H1 (cell line): Measurements from ENCODE around the gene ANO6. TPM values are rescaled to one million over a fixed set of nuclear protein-coding genes. Genes with fewer than 3 reads are reported as not detected.

Experiments used
- CTCF ChIA-PET: fragments of 300-600 bp; sonication (Branson Sonifier 250); formaldehyde crosslinking; loops from one replicate; lab custom pipeline; 2021; ENCODE audit not compliant: partially characterized antibody; lab: Charles Lee
- POLR2A ChIA-PET: fragments of 300-600 bp; sonication (Branson Sonifier 250); formaldehyde crosslinking; loops from one replicate; lab custom pipeline; 2021; ENCODE audit warnings: inconsistent platforms; ENCODE audit not compliant: partially characterized antibody; lab: Charles Lee
- DNase-seq, 2 experiments: peaks; one replicate each; pipeline versions ENCODE4 v3.0.0 to v3.0.0-alpha.2; 2010 to 2022; ENCODE audit warnings: low spot score in 2 of 2, low read depth in 1 of 2, mixed read lengths in 1 of 2
- FAIRE-seq: peaks from 2 replicates; lab custom pipeline; 2011; peaks lifted over from hg19 to GRCh38; lab: Jason Lieb, UNC
- H2AFZ ChIP-seq: 2 replicates; pipeline ENCODE4 v1.8.1; 2012; ENCODE audit warnings: low read length, inconsistent platforms
- H2AK5ac ChIP-seq: 2 replicates; pipeline ENCODE4 v1.6.1; 2013; ENCODE audit warnings: low read depth, low read length
- H2BK120ac ChIP-seq: replicated peaks from 2 replicates; pipeline ENCODE3; 2013; ENCODE audit warnings: low read depth, low read length, inconsistent platforms
- H2BK12ac ChIP-seq: 2 replicates; pipeline ENCODE4 v1.6.1; 2013; ENCODE audit warnings: low read depth, low read length
- H2BK15ac ChIP-seq: 2 replicates; pipeline ENCODE4 v1.6.1; 2013; ENCODE audit warnings: low read length
- H2BK20ac ChIP-seq: 2 replicates; pipeline ENCODE4 v1.6.1; 2013; ENCODE audit warnings: low read length
- H2BK5ac ChIP-seq: 2 replicates; pipeline ENCODE4 v1.6.1; 2013; ENCODE audit warnings: low read depth, low read length
- H3K14ac ChIP-seq: 2 replicates; pipeline ENCODE4 v1.6.1; 2013; ENCODE audit warnings: inconsistent platforms; ENCODE audit not compliant: insufficient read length
- H3K18ac ChIP-seq: 2 replicates; pipeline ENCODE4 v1.6.1; 2013; ENCODE audit warnings: low read length; ENCODE audit errors: extremely low read depth
- H3K23ac ChIP-seq: 2 replicates; pipeline ENCODE4 v1.6.1; 2013; ENCODE audit warnings: inconsistent platforms; ENCODE audit not compliant: insufficient read length
- H3K23me2 ChIP-seq: 2 replicates; pipeline ENCODE4 v1.6.1; 2013; ENCODE audit warnings: low read depth, low read length
- H3K27ac ChIP-seq: 2 replicates; pipeline ENCODE4 v1.6.1; 2011; ENCODE audit warnings: low read depth, low read length, inconsistent platforms
- H3K27me3 ChIP-seq, 4 experiments: replicated peaks in 1 of 4; 1 replicate in 1 of 4; 2 replicates in 3 of 4; pipeline versions ENCODE4 v1.6.1 to v1.8.1; 2011 to 2013; ENCODE audit warnings: low read length in 3 of 4, mild to moderate bottlenecking in 3 of 4, inconsistent platforms in 2 of 4, mixed read lengths in 2 of 4, moderate library complexity in 1 of 4; ENCODE audit not compliant: control insufficient read depth in 3 of 4, insufficient read depth in 3 of 4; ENCODE audit errors: extremely low read depth in 1 of 4
- H3K36me3 ChIP-seq, 4 experiments: 2 replicates each; pipeline versions ENCODE4 v1.6.1 to v1.8.1; 2011 to 2013; ENCODE audit warnings: mild to moderate bottlenecking in 4 of 4, low read length in 3 of 4, moderate library complexity in 2 of 4, control low read depth in 1 of 4, inconsistent platforms in 1 of 4; ENCODE audit not compliant: insufficient read depth in 4 of 4, control insufficient read depth in 2 of 4
- H3K4ac ChIP-seq: replicated peaks from 2 replicates; pipeline ENCODE3; 2013; ENCODE audit warnings: low read length, low read depth, mixed read lengths, inconsistent platforms; ENCODE audit not compliant: insufficient read length
- H3K4me1 ChIP-seq, 4 experiments: replicated peaks in 1 of 4; 1 replicate in 1 of 4; 2 replicates in 3 of 4; pipeline versions ENCODE4 v1.6.1 to v1.8.1; 2011 to 2013; ENCODE audit warnings: low read length in 3 of 4, inconsistent platforms in 2 of 4, mixed read lengths in 1 of 4; ENCODE audit not compliant: insufficient read depth in 4 of 4, control insufficient read depth in 3 of 4
- H3K4me2 ChIP-seq, 2 experiments: 2 replicates each; pipeline versions ENCODE4 v1.6.1 to v1.8.1; 2011 to 2013; ENCODE audit warnings: low read depth in 2 of 2, low read length in 2 of 2, control low read depth in 1 of 2, inconsistent platforms in 1 of 2, mild to moderate bottlenecking in 1 of 2; ENCODE audit not compliant: insufficient read depth in 1 of 2
- H3K4me3 ChIP-seq, 4 experiments: fragments of 200-600, 300-600 bp in 1 of 4; sonication (generic), shearing (Covaris generic), sonication (Bioruptor Twin) in 1 of 4; 2 replicates each; pipeline versions ENCODE4 v1.5.1 to v1.8.1; 2011 to 2016; ENCODE audit warnings: low read length in 4 of 4, low read depth in 3 of 4, control low read depth in 2 of 4, inconsistent platforms in 2 of 4, mild to moderate bottlenecking in 2 of 4, mixed read lengths in 1 of 4, moderate library complexity in 1 of 4; ENCODE audit not compliant: insufficient read depth in 2 of 4; ENCODE audit errors: extremely low read depth in 1 of 4
- H3K56ac ChIP-seq: replicated peaks from 2 replicates; pipeline ENCODE3; 2013; ENCODE audit warnings: low read depth, mild to moderate bottlenecking, mixed read lengths, low read length, inconsistent platforms; ENCODE audit not compliant: insufficient read length
- H3K79me1 ChIP-seq: 2 replicates; pipeline ENCODE4 v1.6.1; 2013; ENCODE audit warnings: low read depth, low read length, control low read depth
- H3K79me2 ChIP-seq, 2 experiments: 2 replicates each; pipeline versions ENCODE4 v1.6.1 to v1.8.1; 2012 to 2013; ENCODE audit warnings: low read length in 2 of 2, mild to moderate bottlenecking in 2 of 2, inconsistent platforms in 1 of 2; ENCODE audit not compliant: insufficient read depth in 2 of 2, control insufficient read depth in 1 of 2
- H3K9ac ChIP-seq, 4 experiments: replicated peaks in 1 of 4; 1 replicate in 1 of 4; 2 replicates in 3 of 4; pipeline versions ENCODE4 v1.6.1 to v1.8.1; 2011 to 2013; ENCODE audit warnings: low read depth in 3 of 4, low read length in 3 of 4, control low read depth in 2 of 4, mild to moderate bottlenecking in 2 of 4, moderate library complexity in 2 of 4, inconsistent platforms in 1 of 4; ENCODE audit errors: extremely low read depth in 1 of 4
- H3K9me3 ChIP-seq, 2 experiments: 2 replicates each; pipeline versions ENCODE4 v1.6.1 to v1.8.1; 2012 to 2013; ENCODE audit warnings: mild to moderate bottlenecking in 2 of 2, moderate library complexity in 2 of 2, control low read depth in 1 of 2, inconsistent platforms in 1 of 2, low read depth in 1 of 2, low read length in 1 of 2, mixed read lengths in 1 of 2; ENCODE audit not compliant: insufficient read depth in 2 of 2
- H4K20me1 ChIP-seq, 2 experiments: replicated peaks in 1 of 2; 2 replicates each; pipeline versions ENCODE3 to v1.8.1; 2011 to 2013; ENCODE audit warnings: inconsistent platforms in 2 of 2, low read length in 2 of 2, mild to moderate bottlenecking in 1 of 2; ENCODE audit not compliant: insufficient read depth in 2 of 2, control insufficient read depth in 1 of 2
- H4K5ac ChIP-seq: 2 replicates; pipeline ENCODE4 v1.6.1; 2013; ENCODE audit warnings: low read length, low read depth, mixed read lengths, inconsistent platforms; ENCODE audit not compliant: insufficient read length
- H4K8ac ChIP-seq: 2 replicates; pipeline ENCODE4 v1.8.0; 2013; ENCODE audit warnings: mild to moderate bottlenecking, moderate library complexity, low read length, inconsistent platforms; ENCODE audit not compliant: insufficient read depth; ENCODE audit errors: extremely low read depth
- H4K91ac ChIP-seq: replicated peaks from 2 replicates; pipeline ENCODE3; 2013; ENCODE audit warnings: low read length, mixed read lengths, inconsistent platforms; ENCODE audit not compliant: insufficient read length
- CBX5 ChIP-seq: fragments of 300-800, 300-1000 bp; sonication (generic); IDR thresholded peaks from 2 replicates; pipeline ENCODE4 v1.7.1; 2016; ENCODE audit warnings: antibody characterized with exemption, low read length, low read depth
- KDM4A ChIP-seq: IDR thresholded peaks from one replicate; pipeline ENCODE4 v1.7.1; 2012; ENCODE audit warnings: low read depth, mild to moderate bottlenecking, moderate library complexity, low read length, inconsistent platforms; ENCODE audit not compliant: severe bottlenecking
- TBP ChIP-seq: IDR thresholded peaks from 2 replicates; pipeline ENCODE4 v1.6.1; 2011; ENCODE audit warnings: low read depth, low read length, improper control_type of control experiment
- ZNF274 ChIP-seq: IDR thresholded peaks from 2 replicates; pipeline ENCODE4 v1.7.0; 2012; ENCODE audit warnings: low read length, borderline replicate concordance; ENCODE audit errors: extremely low read depth
- WGBS, 2 experiments: shearing (Covaris generic) in 1 of 2; methylation state at CpG; one replicate each; pipeline versions ENCODE4 v1.1.6 to v1.1.7; 2013 to 2015; ENCODE audit warnings: low lambda C conversion rate in 2 of 2, mixed read lengths in 2 of 2, inconsistent platforms in 1 of 2, low coverage in 1 of 2, missing lambda C conversion rate in 1 of 2; ENCODE audit not compliant: insufficient replicate concordance in 2 of 2, insufficient coverage in 1 of 2, insufficient read length in 1 of 2; ENCODE audit errors: extremely low coverage in 1 of 2, missing lambda C conversion rate in 1 of 2; 5-methylcytosine and 5-hydroxymethylcytosine counted together
- polyA plus RNA-seq, 7 experiments: library from polyadenylated mRNA; depleted of rRNA in 3 of 7; stranded (reverse) in 5 of 7; unstranded in 2 of 7; fragments of >200 nt in 5 of 7; fragments of 200-250 nt in 2 of 7; gene quantifications; 1 replicate in 5 of 7; 2 replicates in 1 of 7; 4 replicates in 1 of 7; pipeline versions ENCODE4 v1.2.1 to v1.2.3, GENCODE V29; 2011 to 2013; ENCODE audit warnings: missing spikeins in 2 of 7, mixed read lengths in 2 of 7
- total RNA-seq: library from RNA; stranded (reverse); fragmentation: NEBNext Ultra II Directional; extraction: Animal tissue kit (Norgen Biotek cat#: 25700); gene quantifications from 2 replicates; pipeline ENCODE4 v1.2.1, GENCODE V29; 2021

Gene ANO6
- total and polyA plus RNA-seq, 2 of the 8 experiments (the other 6 are each of a cell fraction or from before 2014, with no cell fraction given): 15.1 to 39.7 TPM

- Histone ChIP-seq H3K27me3 (no peaks in the 10 kb centered on the region), H4K5ac (no peak overlapping the region), H3K79me2 (peaks cover 2 to 57% of the 10 kb centered on the region in 2 experiments; a peak in 2 of 4 replicates), H3K9ac (no peak overlapping the region; a peak in 1 of 7 replicates), H3K9me3 (no peaks in the 10 kb centered on the region), H4K8ac (no peak overlapping the region), H2BK5ac (0 out of 2 replicates have a peak overlapping the region, but pooled peaks have one; percentile 37), H3K23ac (no peak overlapping the region), H3K14ac (no peak overlapping the region), H3K79me1 (no peaks in the 10 kb centered on the region; the same call in none of the 2 replicates), H3K4me1 (peaks cover 10 to 32% (median 24%) of the 10 kb centered on the region in 4 experiments), H2BK20ac (no peak overlapping the region), H2AK5ac (no peak overlapping the region; the same call in 1 of the 2 replicates), H3K56ac (no peak overlapping the region), H2BK15ac (no peak overlapping the region), H2AFZ (no peak overlapping the region), H3K18ac (no peak overlapping the region), H4K20me1 (peaks cover 1 to 2% of the 10 kb centered on the region in 2 experiments), H3K27ac (peak overlapping the region; percentile 13; the same call in 1 of the 2 replicates), H3K4me2 (peak overlapping the region; percentile 53 to 80), H3K4ac (no peak overlapping the region), H2BK120ac (no peak overlapping the region), H3K23me2 (no peaks in the 10 kb centered on the region), H2BK12ac (no peak overlapping the region; the same call in 1 of the 2 replicates), H3K4me3 (peak overlapping the region in 1 of 4 experiments; percentile 27; a peak in 1 of 8 replicates), H4K91ac (no peak overlapping the region), H3K36me3 (no peaks in the 10 kb centered on the region)
- ChIA-PET POLR2A (interaction anchor here (0.9 to 4.9 kb wide), 7 partner anchors 9 to 62 kb away, joined by 3 to 75 read pairs (median 3); partner anchors contain the start of gene ANO6), CTCF (interaction anchor here (1.0 to 1.6 kb wide), 2 partner anchors 13 to 110 kb away, joined by 3 to 6 read pairs; no protein-coding TSS in a partner anchor)
- FAIRE-seq (no peak), DNase-seq (no peak)
- 55% methylated on average over 3 of the region's 3 CpGs; no CpG with 5 or more reads in 1 of the 2 experiments for WGBS, 2 experiments
- TF ChIP-seq CBX5 (no peak), TBP (no peak), ZNF274 (no peak), KDM4A (no peak)
Observed at GRCh38 chr12:45232146-45232755, 16.4 kb downstream of the ANO6 start.
